Gastroesophageal sphincter (tissue), 3 donors: ENCODE measurements around the gene SERINC4.

Source experiments
- EP300 ChIP-seq: sonication (generic); formaldehyde crosslinking; IDR thresholded peaks from one replicate; pipeline ENCODE4 v1.6.1; 2017; ENCODE audit warnings: antibody characterized with exemption, mild to moderate bottlenecking
- POLR2A ChIP-seq, 2 donors: fragments of 450-650 bp; IDR thresholded peaks; one replicate each; pipeline ENCODE4 v1.6.1; 2017; ENCODE audit warnings: antibody characterized with exemption in 2 of 2, mild to moderate bottlenecking in 2 of 2, moderate library complexity in 1 of 2
- POLR2AphosphoS5 ChIP-seq: sonication (generic); formaldehyde crosslinking; IDR thresholded peaks from one replicate; pipeline ENCODE4 v1.6.1; 2017; ENCODE audit warnings: antibody characterized with exemption
- TF ChIP-seq, protein P1 (sequence below), 4 experiments: fragments of 200-600 bp in 2 of 4; fragments of 450-650 bp in 2 of 4; sonication (generic) in 1 of 4; IDR thresholded peaks; one replicate each; pipeline ENCODE4 v1.5.1; 2017 to 2019; ENCODE audit warnings: antibody characterized with exemption in 4 of 4, mild to moderate bottlenecking in 2 of 4, moderate library complexity in 2 of 4

DNA sequence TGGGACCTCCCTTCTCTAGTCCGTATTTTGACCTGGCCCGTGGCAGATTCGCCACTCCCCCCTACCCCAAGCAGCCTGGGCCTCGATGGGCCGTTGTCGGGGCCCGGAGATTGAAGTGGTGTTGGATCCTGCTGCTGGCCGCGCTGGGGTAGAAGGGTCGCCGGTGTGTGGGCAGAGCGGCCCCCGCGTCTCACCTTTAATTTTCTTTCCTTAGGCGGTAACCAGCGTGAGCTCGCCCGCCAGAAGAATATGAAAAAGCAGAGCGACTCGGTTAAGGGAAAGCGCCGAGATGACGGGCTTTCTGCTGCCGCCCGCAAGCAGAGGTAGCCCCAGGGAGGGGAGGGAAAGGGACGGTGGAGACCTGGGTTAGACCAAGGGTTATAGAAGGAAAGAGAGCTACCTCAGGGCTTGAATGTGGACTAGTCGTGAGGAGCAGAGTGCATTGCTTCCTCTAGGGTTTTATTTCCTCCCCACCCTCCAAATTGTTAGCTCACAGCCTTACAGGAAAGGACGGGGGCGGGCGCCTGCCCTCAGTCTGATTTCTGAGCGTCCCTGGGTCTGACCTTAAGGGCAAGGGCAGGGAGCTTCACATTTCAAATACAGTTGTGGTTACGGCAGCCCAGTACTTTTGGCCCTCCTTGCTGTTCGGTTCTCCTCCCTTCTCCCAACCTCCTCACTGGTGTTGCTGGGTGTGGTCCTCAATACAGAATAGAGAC, 7.1 kb downstream of the SERINC4 start:
- TF ChIP-seq, protein P1, sequence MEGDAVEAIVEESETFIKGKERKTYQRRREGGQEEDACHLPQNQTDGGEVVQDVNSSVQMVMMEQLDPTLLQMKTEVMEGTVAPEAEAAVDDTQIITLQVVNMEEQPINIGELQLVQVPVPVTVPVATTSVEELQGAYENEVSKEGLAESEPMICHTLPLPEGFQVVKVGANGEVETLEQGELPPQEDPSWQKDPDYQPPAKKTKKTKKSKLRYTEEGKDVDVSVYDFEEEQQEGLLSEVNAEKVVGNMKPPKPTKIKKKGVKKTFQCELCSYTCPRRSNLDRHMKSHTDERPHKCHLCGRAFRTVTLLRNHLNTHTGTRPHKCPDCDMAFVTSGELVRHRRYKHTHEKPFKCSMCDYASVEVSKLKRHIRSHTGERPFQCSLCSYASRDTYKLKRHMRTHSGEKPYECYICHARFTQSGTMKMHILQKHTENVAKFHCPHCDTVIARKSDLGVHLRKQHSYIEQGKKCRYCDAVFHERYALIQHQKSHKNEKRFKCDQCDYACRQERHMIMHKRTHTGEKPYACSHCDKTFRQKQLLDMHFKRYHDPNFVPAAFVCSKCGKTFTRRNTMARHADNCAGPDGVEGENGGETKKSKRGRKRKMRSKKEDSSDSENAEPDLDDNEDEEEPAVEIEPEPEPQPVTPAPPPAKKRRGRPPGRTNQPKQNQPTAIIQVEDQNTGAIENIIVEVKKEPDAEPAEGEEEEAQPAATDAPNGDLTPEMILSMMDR (IDR thresholded peaks at IDR 0.05): peak in 1 of 4 experiments; percentile 27
- TF ChIP-seq POLR2AphosphoS5 (no peak), POLR2A (IDR thresholded peaks at IDR 0.05) (no peak), EP300 (no peak)
